Omental fat pad (tissue), 4 donors: ENCODE data around the gene DIABLO. TPM values are rescaled to one million over a fixed set of nuclear protein-coding genes. Genes with fewer than 3 reads are reported as not detected.
"Not testable (repeated sequence)": the region's sequence is repeated elsewhere in the genome, so short reads cannot be mapped to it uniquely, and the experiment has no call there.

Experiments used
- ATAC-seq: fragments of 150-250 bp; one replicate; pipeline ENCODE4 v1.9.1; 2016; ENCODE audit warnings: mild to moderate bottlenecking, moderate library complexity; ENCODE audit not compliant: low FRiP score
- DNase-seq: peaks from one replicate; pipeline ENCODE4 v3.0.0-alpha.2; 2019; ENCODE audit warnings: low spot score
- CTCF ChIP-seq, 3 donors: fragments of 450-650 bp; IDR thresholded peaks; one replicate each; pipeline ENCODE4 v1.5.1; 2016 to 2017; ENCODE audit warnings: antibody characterized with exemption in 3 of 3, mild to moderate bottlenecking in 3 of 3, moderate library complexity in 2 of 3
- total RNA-seq, 4 donors: library from RNA; depleted of rRNA; stranded (reverse); fragments of >200 nt; gene quantifications; one replicate each; pipeline ENCODE4 v1.1.0, GENCODE V29; 2016

DIABLO gene
- total RNA-seq: 10 to 100 TPM; 40.7 to 54.3 (median 48.7) TPM

GRCh38 chr12:122225683-122226365 lies at the start of gene DIABLO:
DIABLO (minus strand) TSS chr12:122226052; CDS start chr12:122226014, 38 bp downstream.
- peak; percentile 99 for ATAC-seq
- peak; percentile 98 for DNase-seq
- no peak for TF ChIP-seq CTCF (IDR thresholded peaks at IDR 0.05)

GRCh38 chr12:122275459-122275858 lies 49.6 kb upstream of the DIABLO start:
- DNase-seq (no peak), ATAC-seq (no peak)
- no peak for TF ChIP-seq CTCF (IDR thresholded peaks at IDR 0.05)

- peak; percentile 91 for ATAC-seq
- DNase-seq: peak; percentile 95
- TF ChIP-seq CTCF (IDR thresholded peaks at IDR 0.05): peak in 1 of 3 donors; percentile 15
Measured at GRCh38 chr12:122266230-122266901, 40.5 kb upstream of the DIABLO start, which contains the start of gene VPS33A. VPS33A (minus strand) TSS chr12:122266494; CDS start chr12:122266408, 86 bp downstream.

GRCh38 chr12:122265886-122266229 lies 40.0 kb upstream of the DIABLO start:
- ATAC-seq: peak; percentile 74

GRCh38 chr12:122265476-122265875 lies 39.6 kb upstream of the DIABLO start:
- ATAC-seq (no peak), DNase-seq (no peak)
- no peak for TF ChIP-seq CTCF (IDR thresholded peaks at IDR 0.05)

More at GRCh38 chr12:122265886-122266229, 40.0 kb upstream of the DIABLO start:
- no peak for DNase-seq
- TF ChIP-seq CTCF (IDR thresholded peaks at IDR 0.05): no peak

GRCh38 chr12:122260735-122261134 lies 34.9 kb upstream of the DIABLO start:
- ATAC-seq, DNase-seq: not testable (repeated sequence)

- DNase-seq, ATAC-seq: not testable (repeated sequence)
Measured at GRCh38 chr12:122258939-122259338, 33.1 kb upstream of the DIABLO start.

- DNase-seq, ATAC-seq: not testable (repeated sequence)
Measured at GRCh38 chr12:122258462-122258861, 32.6 kb upstream of the DIABLO start.
